CD8-positive, alpha-beta memory T cell (primary cell): ENCODE results near the gene BFSP2. TPM values are rescaled to one million over a fixed set of nuclear protein-coding genes. Genes with fewer than 3 reads are reported as not detected.

Experiments used
- CTCF ChIA-PET: fragments of 350-600 bp; sonication (Branson Sonifier 250); formaldehyde crosslinking; loops from one replicate; lab custom pipeline; 2021; ENCODE audit warnings: antibody characterized with exemption; lab: Charles Lee
- POLR2A ChIA-PET: fragments of 350-600 bp; sonication (Branson Sonifier 250); formaldehyde crosslinking; loops from one replicate; lab custom pipeline; 2021; ENCODE audit warnings: antibody characterized with exemption; lab: Charles Lee
- DNase-seq, 5 donors: peaks; one replicate each; pipeline versions ENCODE4 v3.0.0 to v3.0.0-alpha.2; 2020 to 2022; ENCODE audit warnings: mixed read lengths in 1 of 5
- H3K27ac ChIP-seq: one replicate; pipeline ENCODE4 v1.7.0; 2013; ENCODE audit warnings: low read depth, mild to moderate bottlenecking, low read length, moderate library complexity
- H3K27me3 ChIP-seq: 2 replicates; pipeline ENCODE4 v1.7.0; 2013; ENCODE audit warnings: low read length, mild to moderate bottlenecking; ENCODE audit not compliant: insufficient read depth, poor library complexity, severe bottlenecking
- H3K36me3 ChIP-seq: 2 replicates; pipeline ENCODE4 v1.7.0; 2013; ENCODE audit warnings: mild to moderate bottlenecking, low read length, moderate library complexity; ENCODE audit not compliant: insufficient read depth
- H3K4me1 ChIP-seq: 2 replicates; pipeline ENCODE4 v1.7.0; 2013; ENCODE audit warnings: mild to moderate bottlenecking, low read length, moderate library complexity; ENCODE audit not compliant: insufficient read depth
- H3K4me3 ChIP-seq: 2 replicates; pipeline ENCODE4 v1.7.0; 2013; ENCODE audit warnings: mild to moderate bottlenecking, low read length
- H3K9me3 ChIP-seq: 2 replicates; pipeline ENCODE4 v1.7.0; 2013; ENCODE audit warnings: mild to moderate bottlenecking, low read length
- H3K27ac Mint-ChIP-seq, 8 donors: one replicate each; pipeline ENCODE4 v1.8.0; 2020 to 2021; ENCODE audit warnings: mixed read lengths in 8 of 8, mild to moderate bottlenecking in 6 of 8, inconsistent platforms in 3 of 8, moderate library complexity in 3 of 8
- H3K27me3 Mint-ChIP-seq, 2 donors: one replicate each; pipeline ENCODE4 v1.8.0; 2020 to 2021; ENCODE audit warnings: mixed read lengths in 2 of 2, mild to moderate bottlenecking in 1 of 2, moderate library complexity in 1 of 2
- H3K36me3 Mint-ChIP-seq, 3 donors: one replicate each; pipeline ENCODE4 v1.8.0; 2020 to 2021; ENCODE audit warnings: mixed read lengths in 3 of 3, inconsistent platforms in 1 of 3, mild to moderate bottlenecking in 1 of 3
- H3K4me1 Mint-ChIP-seq, 3 donors: one replicate each; pipeline ENCODE4 v1.8.0; 2020 to 2021; ENCODE audit warnings: mixed read lengths in 3 of 3, inconsistent platforms in 1 of 3, mild to moderate bottlenecking in 1 of 3
- H3K4me3 Mint-ChIP-seq, 7 donors: one replicate each; pipeline ENCODE4 v1.8.0; 2020 to 2021; ENCODE audit warnings: mixed read lengths in 7 of 7, mild to moderate bottlenecking in 6 of 7, moderate library complexity in 4 of 7, inconsistent platforms in 2 of 7
- H3K9me3 Mint-ChIP-seq, 5 donors: one replicate each; pipeline ENCODE4 v1.8.0; 2020 to 2022; ENCODE audit warnings: mixed read lengths in 5 of 5, mild to moderate bottlenecking in 3 of 5, moderate library complexity in 2 of 5, inconsistent platforms in 1 of 5
- polyA plus RNA-seq: library from polyadenylated mRNA; unstranded; fragments of 300-500 nt; fragmentation: Illumina TruSeq; gene quantifications from one replicate; pipeline ENCODE4 v1.2.3, GENCODE V29; 2021
- total RNA-seq, 2 experiments: library from RNA; stranded (reverse); gene quantifications; one replicate each; pipeline ENCODE4 v1.2.3, GENCODE V29; 2021

BFSP2 gene
- total and polyA plus RNA-seq, 3 experiments from 2014 or later: 0.82 TPM; not detected in 2

DNA sequence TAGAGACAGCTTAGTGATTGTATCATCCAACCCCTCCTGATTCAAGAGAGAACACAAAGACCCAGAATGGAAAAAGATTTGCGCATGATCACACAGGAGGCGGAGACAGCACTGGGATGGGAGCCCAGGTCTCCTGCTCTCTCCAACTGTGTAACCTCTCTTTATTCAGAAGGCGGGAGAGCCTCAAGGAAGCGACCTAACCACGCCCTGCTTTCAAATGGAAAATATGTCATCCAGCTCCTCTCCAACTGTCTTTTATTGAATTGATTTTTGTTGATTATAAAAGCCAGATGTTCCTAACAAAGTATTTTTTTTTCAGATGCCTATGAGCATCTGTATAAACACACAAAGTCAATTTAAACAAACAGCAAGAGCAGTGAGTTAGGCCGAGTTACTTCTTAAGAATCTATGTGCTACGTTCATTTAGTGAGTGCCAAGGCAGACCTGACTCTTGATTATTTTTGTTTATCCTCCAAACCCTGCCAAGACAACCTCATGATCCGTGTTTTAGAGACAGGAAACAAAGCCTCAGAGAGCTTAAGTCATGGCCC is 74.5 kb downstream of the BFSP2 start:
- Mint-ChIP-seq H3K4me1 (peaks cover 11 to 47% (median 34%) of the 10 kb centered on the region in 3 donors), H3K9me3 (no peaks in the 10 kb centered on the region), H3K27ac (peak overlapping the region in 3 of 8 donors; percentile 37 to 54 (median 44)), H3K4me3 (no peak overlapping the region), H3K36me3 (peaks cover 0 to 1% (median 0%) of the 10 kb centered on the region in 3 donors), H3K27me3 (no peaks in the 10 kb centered on the region)
- peaks cover 16% of the 10 kb centered on the region for H3K4me1 ChIP-seq
- no peak overlapping the region for H3K4me3 ChIP-seq
- POLR2A ChIA-PET: no interaction called here
- DNase-seq: no peak
- H3K36me3 ChIP-seq: no peaks in the 10 kb centered on the region
- no peaks in the 10 kb centered on the region for H3K27me3 ChIP-seq
- no peak overlapping the region for H3K27ac ChIP-seq
- H3K9me3 ChIP-seq: no peaks in the 10 kb centered on the region
- CTCF ChIA-PET: interaction anchor here (1.0 to 6.3 kb wide), 4 partner anchors 10 to 27 kb away, joined by 3 to 31 read pairs (median 6); no protein-coding TSS in a partner anchor

DNA sequence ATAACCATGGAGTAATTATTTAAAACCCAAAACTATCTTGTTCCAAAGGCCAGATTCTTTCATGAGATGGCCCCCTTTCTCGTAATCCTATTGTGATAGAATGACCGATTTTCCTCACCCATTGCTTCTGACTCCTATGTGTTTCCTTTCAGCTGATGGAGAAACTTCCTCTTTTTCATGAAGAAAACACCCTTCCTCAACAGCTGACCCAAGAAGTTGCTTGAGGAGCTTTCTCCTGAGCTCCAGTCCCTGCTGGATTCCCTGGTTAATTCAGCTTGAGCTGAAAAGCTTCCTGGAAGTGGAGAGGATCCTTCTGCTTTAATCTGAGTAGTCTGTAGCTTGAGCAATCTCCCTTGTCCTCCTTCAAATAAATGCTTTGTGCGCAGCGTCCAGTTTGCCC is 75.0 kb downstream of the BFSP2 start:
- Histone ChIP-seq H3K9me3 (no peaks in the 10 kb centered on the region), H3K27me3 (no peaks in the 10 kb centered on the region), H3K27ac (no peak overlapping the region), H3K4me1 (peaks cover 16% of the 10 kb centered on the region), H3K36me3 (no peaks in the 10 kb centered on the region), H3K4me3 (no peak overlapping the region)
- peaks cover 0 to 1% (median 0%) of the 10 kb centered on the region in 3 donors for H3K36me3 Mint-ChIP-seq
- H3K4me3 Mint-ChIP-seq: no peak overlapping the region
- H3K27me3 Mint-ChIP-seq: no peaks in the 10 kb centered on the region
- ChIA-PET CTCF (interaction anchor here (1.0 to 6.3 kb wide), 3 partner anchors 9 to 26 kb away, joined by 3 to 31 read pairs (median 4); no protein-coding TSS in a partner anchor), POLR2A (no interaction called here)
- H3K4me1 Mint-ChIP-seq: peaks cover 11 to 50% (median 34%) of the 10 kb centered on the region in 3 donors
- DNase-seq: no peak
- H3K9me3 Mint-ChIP-seq: no peaks in the 10 kb centered on the region
- peak overlapping the region in 1 of 8 donors; percentile 44 for H3K27ac Mint-ChIP-seq

DNA sequence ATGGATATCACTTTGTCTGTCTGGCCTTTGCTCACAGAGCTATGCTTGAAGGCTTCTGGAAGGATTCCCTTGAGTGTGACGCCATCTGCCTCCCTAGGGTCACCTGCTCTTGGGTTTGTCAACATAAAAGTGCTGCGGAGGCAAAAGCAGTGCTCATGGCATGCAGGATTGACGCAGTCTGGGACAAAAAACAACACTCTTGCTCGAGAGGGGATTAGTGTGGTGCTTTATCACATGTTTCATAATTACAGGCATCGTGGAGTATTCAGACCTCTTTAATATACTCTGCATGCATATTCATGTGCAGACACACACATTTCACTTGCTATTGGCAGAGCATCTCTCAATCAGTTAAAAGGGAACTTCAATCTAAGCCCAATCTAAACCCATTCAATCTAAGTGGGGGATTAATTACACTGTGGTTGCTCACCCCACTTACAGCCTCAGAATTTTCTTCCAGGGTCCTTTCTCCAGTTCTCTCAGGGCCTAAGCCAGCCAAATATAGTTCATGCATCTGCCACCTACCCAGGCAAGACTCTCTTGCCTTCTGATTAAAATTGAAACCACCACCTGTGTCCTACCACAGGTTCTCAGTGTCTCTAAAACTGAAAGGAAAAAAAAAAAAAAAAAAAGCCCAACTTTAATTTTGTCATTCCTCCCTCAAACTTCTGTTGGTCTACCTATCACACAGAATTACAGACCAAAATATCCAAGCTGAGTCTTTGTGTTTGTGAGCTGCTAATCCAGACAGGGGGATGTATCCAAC is 75.6 kb downstream of the BFSP2 start:
- Mint-ChIP-seq H3K27me3 (no peaks in the 10 kb centered on the region), H3K4me1 (peaks cover 11 to 53% (median 36%) of the 10 kb centered on the region in 3 donors), H3K9me3 (no peaks in the 10 kb centered on the region), H3K27ac (peak overlapping the region in 6 of 8 donors; percentile 14 to 44 (median 24)), H3K36me3 (peaks cover 0 to 1% (median 0%) of the 10 kb centered on the region in 3 donors), H3K4me3 (peak overlapping the region in 1 of 7 donors; percentile 67)
- Histone ChIP-seq H3K27ac (no peak overlapping the region), H3K4me3 (no peak overlapping the region), H3K36me3 (no peaks in the 10 kb centered on the region), H3K4me1 (peaks cover 16% of the 10 kb centered on the region), H3K27me3 (no peaks in the 10 kb centered on the region), H3K9me3 (no peaks in the 10 kb centered on the region)
- no peak for DNase-seq
- ChIA-PET POLR2A (no interaction called here), CTCF (interaction anchor here (0.6 to 6.3 kb wide), 3 partner anchors 9 to 13 kb away, joined by 3 to 31 read pairs (median 4); no protein-coding TSS in a partner anchor)

DNA sequence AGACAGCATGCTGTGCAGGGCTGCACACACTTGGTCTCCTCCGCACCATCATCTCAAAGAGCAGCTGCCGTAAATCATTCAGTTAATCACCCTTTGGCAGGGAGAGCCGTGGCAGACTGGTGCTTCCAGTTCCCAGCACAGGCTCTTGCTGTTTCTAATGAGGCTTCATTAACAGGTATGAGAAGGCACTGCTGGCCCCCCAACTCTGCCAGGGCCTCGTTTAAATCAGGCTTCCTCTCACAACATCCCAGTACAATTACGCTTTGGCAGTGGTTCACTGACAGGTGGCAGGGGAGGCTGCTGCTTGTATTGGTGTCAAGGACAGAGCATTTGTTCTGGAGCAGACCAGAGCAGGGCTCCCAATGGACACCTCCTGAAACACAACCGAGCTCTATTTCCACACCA is 77.1 kb downstream of the BFSP2 start:
- Histone ChIP-seq H3K4me1 (peaks cover 16% of the 10 kb centered on the region), H3K27ac (no peak overlapping the region), H3K4me3 (no peak overlapping the region), H3K9me3 (no peaks in the 10 kb centered on the region), H3K36me3 (no peaks in the 10 kb centered on the region), H3K27me3 (no peaks in the 10 kb centered on the region)
- CTCF ChIA-PET: interaction anchor here (6.3 kb wide), 1 partner anchor 12 kb away, joined by 31 read pairs; no protein-coding TSS in a partner anchor
- Mint-ChIP-seq H3K36me3 (no peaks in the 10 kb centered on the region), H3K4me1 (peaks cover 11 to 55% (median 39%) of the 10 kb centered on the region in 3 donors), H3K4me3 (no peak overlapping the region), H3K27ac (no peak overlapping the region), H3K27me3 (no peaks in the 10 kb centered on the region), H3K9me3 (no peaks in the 10 kb centered on the region)
- DNase-seq: no peak
- POLR2A ChIA-PET: no interaction called here

DNA sequence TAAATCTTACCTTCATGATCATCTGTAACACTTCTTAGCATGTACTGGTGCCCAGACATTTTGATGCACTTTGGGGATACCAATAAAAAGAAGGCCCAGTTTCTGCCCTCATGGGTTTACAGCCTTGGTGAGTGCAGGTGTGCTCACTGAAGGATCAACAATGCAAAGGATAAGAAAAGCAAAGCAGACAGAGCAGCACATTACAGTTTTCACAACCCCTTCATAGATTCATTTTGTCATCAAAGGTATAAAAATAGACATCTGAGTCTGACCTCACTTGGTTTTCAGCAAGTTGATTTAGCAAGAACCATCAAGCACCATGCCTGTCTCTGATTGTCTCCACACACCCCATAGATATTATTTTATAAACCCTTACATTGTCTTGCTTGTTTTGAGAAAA is 77.6 kb downstream of the BFSP2 start:
- no peaks in the 10 kb centered on the region for H3K36me3 Mint-ChIP-seq
- no peak overlapping the region for H3K4me3 ChIP-seq
- no peaks in the 10 kb centered on the region for H3K36me3 ChIP-seq
- peaks cover 16% of the 10 kb centered on the region for H3K4me1 ChIP-seq
- H3K4me1 Mint-ChIP-seq: peaks cover 11 to 57% (median 39%) of the 10 kb centered on the region in 3 donors
- H3K4me3 Mint-ChIP-seq: no peak overlapping the region
- no peak overlapping the region for H3K27ac ChIP-seq
- H3K9me3 Mint-ChIP-seq: no peaks in the 10 kb centered on the region
- DNase-seq: no peak
- ChIA-PET POLR2A (no interaction called here), CTCF (interaction anchor here (6.3 kb wide), 1 partner anchor 11 kb away, joined by 31 read pairs; no protein-coding TSS in a partner anchor)
- no peaks in the 10 kb centered on the region for H3K9me3 ChIP-seq
- no peaks in the 10 kb centered on the region for H3K27me3 ChIP-seq
- H3K27me3 Mint-ChIP-seq: no peaks in the 10 kb centered on the region
- peak overlapping the region in 1 of 8 donors; percentile 44 for H3K27ac Mint-ChIP-seq

DNA sequence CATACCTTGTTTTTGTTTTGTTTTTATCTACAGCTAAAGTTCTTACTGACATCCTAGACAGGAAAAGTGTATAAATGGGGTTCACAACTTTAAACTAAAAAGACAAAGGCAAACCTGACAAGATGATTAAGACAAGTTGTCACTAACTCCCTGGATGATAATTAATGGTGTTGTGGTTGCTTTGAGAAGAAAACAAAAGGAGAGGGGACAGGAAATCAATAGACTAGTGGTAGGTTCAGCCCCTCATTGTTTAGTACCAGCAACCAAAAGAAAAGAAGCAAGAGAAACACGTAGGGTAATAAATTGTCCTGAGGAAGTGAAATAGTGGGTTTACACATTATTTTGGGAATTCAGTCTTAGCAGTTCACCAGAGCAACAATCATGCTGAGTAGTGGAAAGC is 78.8 kb downstream of the BFSP2 start:
- Histone ChIP-seq H3K4me3 (no peak overlapping the region), H3K36me3 (no peaks in the 10 kb centered on the region), H3K9me3 (no peaks in the 10 kb centered on the region), H3K27ac (no peak overlapping the region), H3K4me1 (peaks cover 16% of the 10 kb centered on the region), H3K27me3 (no peaks in the 10 kb centered on the region)
- Mint-ChIP-seq H3K36me3 (no peaks in the 10 kb centered on the region), H3K4me1 (peaks cover 11 to 57% (median 39%) of the 10 kb centered on the region in 3 donors), H3K27me3 (no peaks in the 10 kb centered on the region), H3K9me3 (no peaks in the 10 kb centered on the region), H3K27ac (peak overlapping the region in 4 of 8 donors; percentile 1 to 39 (median 26)), H3K4me3 (peak overlapping the region in 1 of 7 donors; percentile 37)
- POLR2A ChIA-PET: no interaction called here
- CTCF ChIA-PET: interaction anchor here (0.9 to 6.3 kb wide), 2 partner anchors 8 to 10 kb away, joined by 3 to 31 read pairs; no protein-coding TSS in a partner anchor
- no peak for DNase-seq

DNA sequence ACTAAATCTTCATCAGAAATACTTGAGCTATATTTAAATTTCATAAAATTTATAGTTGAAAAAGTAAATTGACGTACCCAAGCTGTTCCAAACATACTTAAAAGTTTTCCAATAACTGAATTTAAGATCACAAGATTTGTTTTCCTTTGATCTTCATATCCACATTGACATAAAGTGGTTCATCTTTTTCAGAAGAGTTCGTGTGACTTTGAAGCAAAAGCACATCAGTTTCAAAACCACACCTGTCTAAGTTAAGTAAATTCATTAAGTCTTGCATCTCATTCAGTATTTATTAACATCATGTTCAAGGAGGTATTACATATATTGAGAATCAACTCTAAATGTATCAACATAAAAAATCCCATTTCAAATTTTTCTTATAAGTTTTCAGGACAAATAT is 79.5 kb downstream of the BFSP2 start:
- Mint-ChIP-seq H3K4me3 (no peak overlapping the region), H3K27ac (no peak overlapping the region), H3K4me1 (peaks cover 11 to 58% (median 33%) of the 10 kb centered on the region in 3 donors), H3K27me3 (no peaks in the 10 kb centered on the region), H3K9me3 (peaks cover 0 to 1% (median 0%) of the 10 kb centered on the region in 5 donors), H3K36me3 (no peaks in the 10 kb centered on the region)
- H3K9me3 ChIP-seq: no peaks in the 10 kb centered on the region
- H3K4me1 ChIP-seq: peaks cover 16% of the 10 kb centered on the region
- H3K36me3 ChIP-seq: no peaks in the 10 kb centered on the region
- DNase-seq: peak in 1 of 5 donors; percentile 8
- ChIA-PET POLR2A (no interaction called here), CTCF (interaction anchor here (0.9 to 6.3 kb wide), 2 partner anchors 9 kb away, joined by 3 to 31 read pairs; no protein-coding TSS in a partner anchor)
- no peak overlapping the region for H3K27ac ChIP-seq
- no peaks in the 10 kb centered on the region for H3K27me3 ChIP-seq
- no peak overlapping the region for H3K4me3 ChIP-seq
